ENCODE measurements around the gene IER5.

DNA sequence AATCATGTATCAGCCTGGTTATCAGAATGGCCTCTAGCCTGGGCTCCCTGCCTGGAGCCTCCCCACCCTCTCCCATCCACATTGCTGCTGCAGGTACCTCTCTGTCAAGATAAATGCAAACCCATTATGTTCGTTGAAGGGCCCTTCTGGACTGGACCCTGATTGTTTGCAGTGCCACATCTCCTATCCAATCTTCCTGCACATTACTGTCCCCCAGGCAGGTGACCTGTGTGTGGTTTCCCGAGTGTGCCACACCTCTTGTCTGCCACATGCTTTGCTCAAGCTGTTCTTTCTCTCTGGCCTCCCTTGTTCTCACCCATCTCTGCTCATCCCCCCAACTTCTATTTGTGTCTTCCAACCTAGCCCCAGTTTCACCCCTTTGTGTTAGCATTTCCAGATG is 32.4 kb downstream of the IER5 start:
- TF ChIP-seq, protein P1, sequence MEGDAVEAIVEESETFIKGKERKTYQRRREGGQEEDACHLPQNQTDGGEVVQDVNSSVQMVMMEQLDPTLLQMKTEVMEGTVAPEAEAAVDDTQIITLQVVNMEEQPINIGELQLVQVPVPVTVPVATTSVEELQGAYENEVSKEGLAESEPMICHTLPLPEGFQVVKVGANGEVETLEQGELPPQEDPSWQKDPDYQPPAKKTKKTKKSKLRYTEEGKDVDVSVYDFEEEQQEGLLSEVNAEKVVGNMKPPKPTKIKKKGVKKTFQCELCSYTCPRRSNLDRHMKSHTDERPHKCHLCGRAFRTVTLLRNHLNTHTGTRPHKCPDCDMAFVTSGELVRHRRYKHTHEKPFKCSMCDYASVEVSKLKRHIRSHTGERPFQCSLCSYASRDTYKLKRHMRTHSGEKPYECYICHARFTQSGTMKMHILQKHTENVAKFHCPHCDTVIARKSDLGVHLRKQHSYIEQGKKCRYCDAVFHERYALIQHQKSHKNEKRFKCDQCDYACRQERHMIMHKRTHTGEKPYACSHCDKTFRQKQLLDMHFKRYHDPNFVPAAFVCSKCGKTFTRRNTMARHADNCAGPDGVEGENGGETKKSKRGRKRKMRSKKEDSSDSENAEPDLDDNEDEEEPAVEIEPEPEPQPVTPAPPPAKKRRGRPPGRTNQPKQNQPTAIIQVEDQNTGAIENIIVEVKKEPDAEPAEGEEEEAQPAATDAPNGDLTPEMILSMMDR (IDR thresholded peaks at IDR 0.05) = no peak
- TF ChIP-seq POLR2A (IDR thresholded peaks at IDR 0.05) (no peak), POLR2AphosphoS5 (IDR thresholded peaks at IDR 0.05) (no peak)
